ENCODE results near the gene LANCL1.

The LANCL1 gene

DNA sequence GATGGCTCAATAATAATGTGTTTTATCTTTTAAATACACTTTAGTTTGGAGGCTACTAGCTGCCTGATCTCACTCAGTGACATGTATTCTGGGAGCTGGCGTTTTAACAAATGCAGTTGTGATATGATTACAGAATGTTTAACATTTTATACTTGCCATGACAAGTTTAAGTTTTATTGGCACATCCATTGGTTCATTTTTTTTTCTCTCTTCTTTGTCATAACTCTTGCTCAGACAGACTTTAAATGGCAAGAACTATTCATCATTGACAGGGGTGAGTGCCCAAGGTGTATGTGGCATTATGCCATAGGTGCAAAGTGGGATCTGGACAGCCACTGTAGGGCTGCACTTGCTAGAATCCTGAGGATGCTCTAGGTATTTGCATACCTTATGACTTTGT is 89.5 kb downstream of the LANCL1 start:
- H3K4me3 ChIP-seq (replicated peaks; ENCODE audit: low read depth, low read length) = no peak overlapping the region
- TF ChIP-seq, protein P1, sequence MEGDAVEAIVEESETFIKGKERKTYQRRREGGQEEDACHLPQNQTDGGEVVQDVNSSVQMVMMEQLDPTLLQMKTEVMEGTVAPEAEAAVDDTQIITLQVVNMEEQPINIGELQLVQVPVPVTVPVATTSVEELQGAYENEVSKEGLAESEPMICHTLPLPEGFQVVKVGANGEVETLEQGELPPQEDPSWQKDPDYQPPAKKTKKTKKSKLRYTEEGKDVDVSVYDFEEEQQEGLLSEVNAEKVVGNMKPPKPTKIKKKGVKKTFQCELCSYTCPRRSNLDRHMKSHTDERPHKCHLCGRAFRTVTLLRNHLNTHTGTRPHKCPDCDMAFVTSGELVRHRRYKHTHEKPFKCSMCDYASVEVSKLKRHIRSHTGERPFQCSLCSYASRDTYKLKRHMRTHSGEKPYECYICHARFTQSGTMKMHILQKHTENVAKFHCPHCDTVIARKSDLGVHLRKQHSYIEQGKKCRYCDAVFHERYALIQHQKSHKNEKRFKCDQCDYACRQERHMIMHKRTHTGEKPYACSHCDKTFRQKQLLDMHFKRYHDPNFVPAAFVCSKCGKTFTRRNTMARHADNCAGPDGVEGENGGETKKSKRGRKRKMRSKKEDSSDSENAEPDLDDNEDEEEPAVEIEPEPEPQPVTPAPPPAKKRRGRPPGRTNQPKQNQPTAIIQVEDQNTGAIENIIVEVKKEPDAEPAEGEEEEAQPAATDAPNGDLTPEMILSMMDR (IDR thresholded peaks at IDR 0.05; ENCODE audit: low read depth, low read length, missing control alignments) = no peak
- no peak for DNase-seq (ENCODE audit: extremely low read depth, low read depth)
